Left colon (tissue), 2 donors: Measurements from ENCODE around the gene CAGE1. TPM values are rescaled to one million over a fixed set of nuclear protein-coding genes. Genes with fewer than 3 reads are reported as not detected.
A peak's percentile ranks its signal among the peaks of the same experiment; 100 is the strongest.
"Not testable (repeated sequence)": the region's sequence is repeated elsewhere in the genome, so short reads cannot be mapped to it uniquely, and the experiment has no call there.

Source experiments
- ATAC-seq: fragments of 200-7000 bp; cut with Tn5 transposase; one replicate; pipeline ENCODE4 v1.9.1; 2020; ENCODE audit warnings: mild to moderate bottlenecking, moderate library complexity
- DNase-seq, 2 donors: peaks; one replicate each; pipeline ENCODE4 v3.0.0-alpha.2; 2020
- intact Hi-C, 2 donors: fragments of 100-400 bp; cut with DNase I in 1 of 2; cut with micrococcal nuclease in 1 of 2; formaldehyde crosslinking; loops; one replicate each; pipeline versions ENCODE4 v1.11.2 to v1.14.0; 2022; cut with DNase I, micrococcal nuclease
- total RNA-seq, 2 donors: library from RNA; stranded (reverse); fragmentation: NEBNext Ultra II Directional; extraction: Animal tissue kit (Norgen Biotek cat#: 25700); gene quantifications; one replicate each; pipeline ENCODE4 v1.2.1, GENCODE V29; 2021
- donor health status: DM: no; HTN: no; CAD: no.
- donor health status: DM: yes; HTN: yes; CAD: no.

CAGE1 gene
- total RNA-seq, 2 donors from 2014 or later = 0.08 TPM; not detected in 1

- no peak for ATAC-seq
- DNase-seq = no peak
- intact Hi-C loops = no loop called here
These were observed 72.6 kb downstream of the CAGE1 start for GRCh38 chr6:7316658-7317533.

DNA sequence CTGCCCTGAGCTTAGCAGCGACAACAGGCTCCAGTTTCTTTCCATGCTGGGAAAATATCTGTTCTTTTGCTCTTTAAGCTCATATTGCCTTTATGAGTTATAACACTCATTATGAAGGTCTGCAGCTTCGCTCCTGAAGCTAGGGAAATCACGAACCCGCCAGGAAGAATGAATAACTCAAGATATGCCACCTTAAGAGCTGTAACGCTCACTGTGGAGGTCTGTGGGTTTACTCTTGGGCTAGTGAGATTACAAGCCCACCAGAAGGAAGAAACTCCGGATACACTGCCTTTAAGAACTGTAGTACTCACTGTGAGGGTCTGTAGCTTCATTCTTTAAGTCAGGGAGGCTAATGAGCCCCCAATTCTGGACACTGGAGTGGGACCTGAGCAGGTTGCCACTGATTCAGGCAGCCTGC lies 73.6 kb downstream of the CAGE1 start:
- ATAC-seq (no peak), DNase-seq (no peak)
- intact Hi-C loops = no loop called here

GRCh38 chr6:7315087-7315947 lies 74.2 kb downstream of the CAGE1 start:
- ATAC-seq, intact Hi-C loops: not testable (repeated sequence)
- peak in 1 of 2 donors; percentile 20 for DNase-seq

GRCh38 chr6:7314414-7314813 lies 75.1 kb downstream of the CAGE1 start:
- ATAC-seq = no peak
- intact Hi-C loops = no loop called here
- no peak for DNase-seq

- intact Hi-C loops = no loop called here
- ATAC-seq = no peak
- peak in 1 of 2 donors; percentile 25 for DNase-seq
These were observed 75.9 kb downstream of the CAGE1 start for GRCh38 chr6:7313505-7314165.

- DNase-seq (peak; percentile 98), ATAC-seq (peak; percentile 99)
- intact Hi-C loops = no loop called here
These were observed 76.7 kb downstream of the CAGE1 start, which contains the start of gene SSR1 for GRCh38 chr6:7312616-7313504. Gene SSR1 (minus strand): TSS chr6:7313199. CDS start chr6:7313120, 79 bp downstream.

DNA sequence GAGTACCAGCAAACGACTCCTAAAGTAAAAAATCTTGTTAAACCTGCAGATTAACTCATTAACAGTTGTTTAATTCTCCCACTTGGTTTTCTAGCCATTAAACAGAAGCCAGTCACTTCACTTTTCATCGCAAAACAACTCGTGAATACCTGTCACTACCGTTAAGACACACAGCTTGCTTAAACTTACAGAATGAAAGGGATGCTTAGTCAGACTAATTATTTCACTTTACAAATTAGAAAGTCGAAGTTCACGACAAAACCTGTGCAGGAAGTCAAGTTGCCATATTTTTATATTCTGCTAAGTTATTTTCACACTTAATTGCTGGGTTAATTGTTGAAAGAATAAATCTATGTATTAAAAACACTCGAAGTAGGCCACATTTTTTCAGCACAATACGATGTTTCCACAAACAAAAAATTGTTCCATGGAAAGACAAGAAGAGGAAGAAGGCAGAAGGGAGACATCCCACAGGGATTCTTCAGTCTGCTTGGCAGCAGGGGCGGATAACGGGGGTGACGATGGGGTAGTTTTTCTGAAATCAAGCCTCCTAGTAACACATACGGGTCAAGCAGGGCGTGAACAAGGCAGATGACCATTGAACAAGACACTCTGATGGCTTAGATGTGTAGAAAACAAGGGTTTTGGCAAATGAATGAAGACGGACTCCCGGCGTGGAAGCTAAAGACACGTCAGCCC lies 77.5 kb downstream of the CAGE1 start:
- ATAC-seq (no peak), DNase-seq (no peak)
- intact Hi-C loops = no loop called here

GRCh38 chr6:7311176-7311575 lies 78.4 kb downstream of the CAGE1 start:
- intact Hi-C loops = no loop called here
- ATAC-seq (no peak), DNase-seq (no peak)

GRCh38 chr6:7309050-7309449 lies 80.5 kb downstream of the CAGE1 start:
- intact Hi-C loops = loop anchor here in 1 of 2 donors (10.0 kb wide), 1 partner anchor 296 kb away; no protein-coding TSS in a partner anchor
- ATAC-seq (no peak), DNase-seq (no peak)

DNA sequence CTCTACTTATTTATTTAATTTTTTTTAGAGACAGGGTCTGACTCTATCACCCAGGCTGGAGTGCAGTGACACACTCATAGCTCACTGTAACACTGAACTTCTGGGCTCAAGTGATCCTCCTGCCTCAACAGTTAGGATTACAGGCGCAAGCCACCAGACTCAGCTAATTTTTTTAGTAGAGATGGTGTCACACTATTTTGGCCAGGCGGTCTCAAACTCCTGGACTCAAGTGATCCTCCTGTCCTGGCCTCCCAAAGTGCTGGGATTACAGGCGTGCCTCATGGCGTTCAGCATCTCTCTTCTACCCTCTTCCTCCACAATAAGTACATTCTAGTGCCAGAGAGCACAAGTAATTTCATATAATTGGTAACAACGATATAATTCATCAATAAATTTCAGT lies 82.0 kb downstream of the CAGE1 start:
- intact Hi-C loops = loop anchor here in 1 of 2 donors (10.0 kb wide), 1 partner anchor 297 kb away; no protein-coding TSS in a partner anchor
- ATAC-seq = no peak

GRCh38 chr6:7304821-7305220 lies 84.7 kb downstream of the CAGE1 start:
- intact Hi-C loops = loop anchor here in 1 of 2 donors (10.0 kb wide), 1 partner anchor 300 kb away; no protein-coding TSS in a partner anchor

More for the DNA sequence above, 82.0 kb downstream of the CAGE1 start:
- DNase-seq = no peak

DNA sequence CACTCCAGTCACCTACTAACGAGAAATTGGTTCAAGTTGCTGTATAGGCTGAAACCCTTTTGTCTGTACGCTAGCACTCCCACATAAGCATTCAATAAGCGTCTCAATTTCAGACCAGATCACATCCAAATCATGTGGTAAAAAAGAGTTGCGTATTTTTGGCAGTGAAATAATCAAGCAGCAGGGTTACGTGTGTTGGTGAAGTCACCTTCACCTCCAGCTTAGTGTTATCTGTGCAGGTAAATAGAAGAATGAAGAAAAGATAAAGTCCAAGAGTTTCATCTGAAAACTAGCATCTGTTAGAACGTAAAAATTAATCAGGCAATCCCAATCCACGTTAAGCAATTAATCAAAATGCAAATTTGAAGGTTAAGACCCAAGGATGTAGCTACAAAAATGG lies 87.8 kb downstream of the CAGE1 start:
- DNase-seq (no peak), ATAC-seq (no peak)
- intact Hi-C loops = loop anchor here in 1 of 2 donors (10.0 kb wide), 1 partner anchor 303 kb away; no protein-coding TSS in a partner anchor

More at GRCh38 chr6:7304821-7305220, 84.7 kb downstream of the CAGE1 start:
- DNase-seq (no peak), ATAC-seq (no peak)

- no peak for ATAC-seq
- no peak for DNase-seq
- intact Hi-C loops = loop anchor here in 1 of 2 donors (10.0 kb wide), 1 partner anchor 304 kb away; no protein-coding TSS in a partner anchor
These were observed 88.6 kb downstream of the CAGE1 start for GRCh38 chr6:7300926-7301325.

GRCh38 chr6:7298113-7298512 lies 91.4 kb downstream of the CAGE1 start:
- ATAC-seq (no peak), DNase-seq (no peak)
- intact Hi-C loops = no loop called here

DNA sequence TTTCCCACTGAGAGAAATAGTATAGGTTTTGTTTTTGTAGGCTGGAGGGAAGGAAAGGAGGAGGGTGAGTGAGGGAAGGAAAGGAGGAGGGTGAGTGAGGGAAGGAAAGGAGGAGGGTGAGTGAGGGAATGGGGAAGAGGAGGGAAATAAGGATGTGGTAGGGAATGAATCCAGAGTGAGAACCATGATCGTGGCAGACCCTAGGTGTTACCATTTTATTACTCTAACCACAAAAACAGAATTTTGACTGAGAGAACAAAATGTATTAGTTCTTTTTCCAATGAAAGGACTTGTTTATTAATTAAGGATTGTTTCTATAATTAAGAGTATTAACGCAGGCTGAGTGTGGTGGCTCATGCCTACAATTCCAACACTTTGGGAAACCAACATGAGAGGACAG lies 92.9 kb downstream of the CAGE1 start:
- DNase-seq (no peak), ATAC-seq (no peak)
- intact Hi-C loops = no loop called here

GRCh38 chr6:7295916-7296315 lies 93.6 kb downstream of the CAGE1 start:
- ATAC-seq (no peak), DNase-seq (no peak)
- intact Hi-C loops = no loop called here

GRCh38 chr6:7292596-7293255 lies 96.8 kb downstream of the CAGE1 start:
- peak; percentile 63 for ATAC-seq
- intact Hi-C loops = no loop called here
- DNase-seq = no peak
